Spleen (tissue), 11 donors: ENCODE data around the gene OSTF1. TPM values are rescaled to one million over a fixed set of nuclear protein-coding genes. Genes with fewer than 3 reads are reported as not detected.

Experiments
- DNase-seq: peaks from one replicate; pipeline ENCODE4 v3.0.0-alpha.2; 2020
- H3K27ac ChIP-seq, 8 donors: fragments of 200-600 bp; sonication (generic) in 7 of 8; 1 replicate in 4 of 8; 2 replicates in 4 of 8; pipeline versions ENCODE4 v1.5.0 to v1.8.0; 2016 to 2021; ENCODE audit warnings: inconsistent platforms in 4 of 8, mild to moderate bottlenecking in 4 of 8, moderate library complexity in 1 of 8
- H3K27me3 ChIP-seq, 7 donors: fragments of 200-600 bp; sonication (generic) in 6 of 7; replicated peaks in 1 of 7; 1 replicate in 4 of 7; 2 replicates in 3 of 7; pipeline versions ENCODE4 v1.5.0 to v1.8.0; 2016 to 2021; ENCODE audit warnings: inconsistent platforms in 3 of 7, mild to moderate bottlenecking in 1 of 7
- H3K36me3 ChIP-seq, 6 donors: fragments of 200-600 bp; sonication (generic) in 5 of 6; 1 replicate in 4 of 6; 2 replicates in 2 of 6; pipeline versions ENCODE4 v1.5.0 to v1.8.0; 2016 to 2021; ENCODE audit warnings: inconsistent platforms in 2 of 6
- H3K4me1 ChIP-seq, 6 donors: fragments of 200-600 bp; sonication (generic) in 5 of 6; 1 replicate in 3 of 6; 2 replicates in 3 of 6; pipeline versions ENCODE4 v1.5.0 to v1.8.0; 2016 to 2021; ENCODE audit warnings: inconsistent platforms in 3 of 6
- H3K4me3 ChIP-seq, 8 donors: fragments of 200-600 bp; sonication (generic) in 7 of 8; 1 replicate in 4 of 8; 2 replicates in 4 of 8; pipeline versions ENCODE4 v1.5.0 to v1.8.0; 2016 to 2021; ENCODE audit warnings: inconsistent platforms in 4 of 8, mild to moderate bottlenecking in 4 of 8, moderate library complexity in 2 of 8
- H3K9me3 ChIP-seq, 8 donors: fragments of 200-600 bp; sonication (generic) in 7 of 8; 1 replicate in 4 of 8; 2 replicates in 4 of 8; pipeline versions ENCODE4 v1.5.0 to v1.8.0; 2016 to 2021; ENCODE audit warnings: inconsistent platforms in 4 of 8
- CTCF ChIP-seq, 11 experiments: fragments of 200-600 bp in 7 of 11; fragments of 450-650 bp in 4 of 11; sonication (generic) in 4 of 11; IDR thresholded peaks in 8 of 11; conservative IDR thresholded peaks in 3 of 11; 1 replicate in 7 of 11; 2 replicates in 4 of 11; pipeline versions ENCODE4 v1.4.0 to v1.8.0; 2016 to 2021; ENCODE audit warnings: antibody characterized with exemption in 11 of 11, inconsistent platforms in 4 of 11, mild to moderate bottlenecking in 1 of 11
- POLR2A ChIP-seq, 3 donors: fragments of 450-650 bp; IDR thresholded peaks; one replicate each; pipeline ENCODE4 v1.5.1; 2017; ENCODE audit warnings: antibody characterized with exemption in 3 of 3, mild to moderate bottlenecking in 1 of 3
- POLR2AphosphoS5 ChIP-seq, 3 donors: sonication (generic); formaldehyde crosslinking; IDR thresholded peaks; one replicate each; pipeline ENCODE4 v1.5.1; 2017; ENCODE audit warnings: antibody characterized with exemption in 3 of 3
- WGBS, 5 donors: extraction: QIAGEN DNeasy Blood & Tissue Kit in 3 of 5; methylation state at CpG; one replicate each; pipeline versions ENCODE4 v1.1.5 to v1.1.7; 2013 to 2018; 5-methylcytosine and 5-hydroxymethylcytosine counted together
- intact Hi-C: fragments of 100-400 bp; cut with DNase I; formaldehyde crosslinking; loops from one replicate; pipeline ENCODE4 v1.15.0; 2023; ENCODE audit warnings: low total_unique reads
- polyA plus RNA-seq, 3 donors: library from polyadenylated mRNA; stranded (reverse); fragments of 200-250 nt; gene quantifications; one replicate each; pipeline ENCODE4 v1.2.1, GENCODE V29; 2013
- total RNA-seq, 7 donors: library from RNA; depleted of rRNA in 3 of 7; stranded (reverse); fragments of >200 nt in 3 of 7; fragmentation: NEBNext Ultra II Directional in 4 of 7; extraction: Animal tissue kit (Norgen Biotek cat#: 25700) in 4 of 7; gene quantifications; one replicate each; pipeline versions ENCODE4 v1.1.0 to v1.2.1, GENCODE V29; 2016 to 2021
- donor health status: healthy with polysubstance abuse.
- donor health status: DM: no; HTN: no; CAD: no; lungs with moderate emphysema.
- donor health status: DM: no; HTN: no; CAD: no.
- donor health status: Bipolar disorder and iron deficiency.
- donor health status: healthy.
- donor health status: DM: no; HTN: no; CAD: no.
- donor health status: DM: yes; HTN: yes; CAD: no.

The OSTF1 gene
- total and polyA plus RNA-seq, 10 donors = 58.4 to 123 (median 100) TPM

GRCh38 chr9:75088646-75089372 is 495 bp downstream of the OSTF1 start:
- DNase-seq = peak; percentile 94
- Histone ChIP-seq H3K9me3 (no peaks in the 10 kb centered on the region), H3K27me3 (no peaks in the 10 kb centered on the region), H3K4me3 (peak overlapping the region; percentile 48 to 95 (median 88)), H3K36me3 (peaks cover 0 to 4% (median 0%) of the 10 kb centered on the region in 6 donors), H3K4me1 (peaks cover 34 to 84% (median 74%) of the 10 kb centered on the region in 6 donors), H3K27ac (peak overlapping the region; percentile 94 to 100 (median 97))
- intact Hi-C loops = loop anchor here (5.0 kb wide), 1 partner anchor 137 kb away; the partner anchor contains the start of gene C9orf40
- peak in 6 of 11 experiments; percentile 17 to 34 (median 24) for TF ChIP-seq CTCF (IDR thresholded peaks at IDR 0.05 in 8 of 11, conservative IDR thresholded peaks at IDR 0.05 in 3 of 11)
- TF ChIP-seq POLR2A (IDR thresholded peaks at IDR 0.05) = no peak
- peak in 1 of 3 donors; percentile 72 for TF ChIP-seq POLR2AphosphoS5 (IDR thresholded peaks at IDR 0.05)
- WGBS, 5 donors = 0 to 1% (median 0%) methylated on average over 31 to 43 of the region's 43 CpGs

- no peaks in the 10 kb centered on the region for H3K9me3 ChIP-seq
- H3K36me3 ChIP-seq = peaks cover 0 to 4% (median 0%) of the 10 kb centered on the region in 6 donors
- WGBS, 5 donors = 7 to 18% (median 11%) methylated on average over 11 of the region's 11 CpGs
- TF ChIP-seq CTCF (IDR thresholded peaks at IDR 0.05 in 8 of 11, conservative IDR thresholded peaks at IDR 0.05 in 3 of 11) (no peak), POLR2A (IDR thresholded peaks at IDR 0.05) (no peak), POLR2AphosphoS5 (IDR thresholded peaks at IDR 0.05) (no peak)
- DNase-seq = no peak
- H3K27ac ChIP-seq = peak overlapping the region; percentile 94 to 100 (median 97)
- H3K27me3 ChIP-seq = no peaks in the 10 kb centered on the region
- H3K4me3 ChIP-seq = peak overlapping the region; percentile 48 to 95 (median 88)
- intact Hi-C loops = loop anchor here (5.0 kb wide), 1 partner anchor 137 kb away; the partner anchor contains the start of gene C9orf40
- peaks cover 34 to 84% (median 77%) of the 10 kb centered on the region in 6 donors for H3K4me1 ChIP-seq
Measured at GRCh38 chr9:75089373-75089766, 1.1 kb downstream of the OSTF1 start.

DNA sequence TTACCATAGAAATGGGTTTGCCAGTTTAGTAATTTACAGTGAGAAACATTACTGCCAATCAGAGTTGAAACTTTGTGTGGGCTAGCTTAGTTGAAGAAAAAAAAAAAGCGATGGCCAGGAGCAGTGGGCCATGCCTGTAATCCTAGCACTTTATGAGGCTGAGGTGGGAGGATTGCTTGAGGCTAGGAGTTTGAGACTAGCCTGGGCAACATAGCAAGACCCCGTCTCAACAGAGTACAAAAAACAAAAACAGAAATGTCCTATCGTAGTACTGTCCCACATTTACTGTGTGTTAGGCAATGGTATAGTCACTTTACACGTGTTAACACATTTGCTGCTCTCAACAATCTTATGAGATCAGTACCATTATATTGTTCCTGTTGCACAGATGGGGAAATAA is 2.3 kb downstream of the OSTF1 start:
- Histone ChIP-seq H3K4me1 (peaks cover 27 to 84% (median 80%) of the 10 kb centered on the region in 6 donors), H3K27me3 (no peaks in the 10 kb centered on the region), H3K4me3 (peak overlapping the region in 5 of 8 donors; percentile 3 to 92 (median 82)), H3K27ac (peak overlapping the region in 5 of 8 donors; percentile 31 to 100 (median 98)), H3K9me3 (no peaks in the 10 kb centered on the region), H3K36me3 (peaks cover 0 to 4% (median 0%) of the 10 kb centered on the region in 6 donors)
- intact Hi-C loops = loop anchor here (10.0 kb wide), 1 partner anchor 94 kb away; no protein-coding TSS in a partner anchor
- DNase-seq = no peak
- no peak for TF ChIP-seq CTCF (IDR thresholded peaks at IDR 0.05 in 8 of 11, conservative IDR thresholded peaks at IDR 0.05 in 3 of 11)
- no peak for TF ChIP-seq POLR2AphosphoS5 (IDR thresholded peaks at IDR 0.05)
- TF ChIP-seq POLR2A (IDR thresholded peaks at IDR 0.05) = no peak
- 68 to 79% (median 71%) methylated on average over 4 of the region's 4 CpGs for WGBS, 5 donors

GRCh38 chr9:75092766-75093165 is 4.5 kb downstream of the OSTF1 start:
- no peaks in the 10 kb centered on the region for H3K9me3 ChIP-seq
- peak overlapping the region in 3 of 8 donors; percentile 2 to 100 (median 31) for H3K27ac ChIP-seq
- DNase-seq = no peak
- TF ChIP-seq POLR2A (IDR thresholded peaks at IDR 0.05) (no peak), POLR2AphosphoS5 (IDR thresholded peaks at IDR 0.05) (no peak), CTCF (IDR thresholded peaks at IDR 0.05 in 8 of 11, conservative IDR thresholded peaks at IDR 0.05 in 3 of 11) (no peak)
- peaks cover 23 to 87% (median 77%) of the 10 kb centered on the region in 6 donors for H3K4me1 ChIP-seq
- WGBS, 5 donors = 67 to 92% (median 85%) methylated on average over 4 of the region's 4 CpGs
- no peaks in the 10 kb centered on the region for H3K27me3 ChIP-seq
- H3K4me3 ChIP-seq = no peak overlapping the region
- intact Hi-C loops = loop anchor here (10.0 kb wide), 1 partner anchor 92 kb away; no protein-coding TSS in a partner anchor
- peaks cover 0 to 19% (median 2%) of the 10 kb centered on the region in 6 donors for H3K36me3 ChIP-seq
